ENCODE data around the gene RNPC3.

The RNPC3 gene

GRCh38 chr1:103496014-103496635 is 29.4 kb upstream of the RNPC3 start:
- H3K4me3 ChIP-seq (replicated peaks; ENCODE audit: insufficient read depth, low read length): no peak overlapping the region
- no peak overlapping the region for H3K27ac ChIP-seq (replicated peaks)
- H3K27me3 ChIP-seq (ENCODE audit: insufficient read depth, poor library complexity, severe bottlenecking): no peaks in the 10 kb centered on the region
- DNase-seq (ENCODE audit: low read depth in 1 of 2, low spot score in 1 of 2): no peak
- TF ChIP-seq REST (IDR thresholded peaks at IDR 0.05; ENCODE audit: insufficient replicate concordance, low read depth) (no peak), GABPA (IDR thresholded peaks at IDR 0.05; ENCODE audit: low read depth) (no peak), SPI1 (IDR thresholded peaks at IDR 0.05; ENCODE audit: borderline replicate concordance, low read depth) (no peak), POLR2AphosphoS5 (IDR thresholded peaks at IDR 0.05; ENCODE audit: low read depth) (no peak)
- TF ChIP-seq, protein P1, sequence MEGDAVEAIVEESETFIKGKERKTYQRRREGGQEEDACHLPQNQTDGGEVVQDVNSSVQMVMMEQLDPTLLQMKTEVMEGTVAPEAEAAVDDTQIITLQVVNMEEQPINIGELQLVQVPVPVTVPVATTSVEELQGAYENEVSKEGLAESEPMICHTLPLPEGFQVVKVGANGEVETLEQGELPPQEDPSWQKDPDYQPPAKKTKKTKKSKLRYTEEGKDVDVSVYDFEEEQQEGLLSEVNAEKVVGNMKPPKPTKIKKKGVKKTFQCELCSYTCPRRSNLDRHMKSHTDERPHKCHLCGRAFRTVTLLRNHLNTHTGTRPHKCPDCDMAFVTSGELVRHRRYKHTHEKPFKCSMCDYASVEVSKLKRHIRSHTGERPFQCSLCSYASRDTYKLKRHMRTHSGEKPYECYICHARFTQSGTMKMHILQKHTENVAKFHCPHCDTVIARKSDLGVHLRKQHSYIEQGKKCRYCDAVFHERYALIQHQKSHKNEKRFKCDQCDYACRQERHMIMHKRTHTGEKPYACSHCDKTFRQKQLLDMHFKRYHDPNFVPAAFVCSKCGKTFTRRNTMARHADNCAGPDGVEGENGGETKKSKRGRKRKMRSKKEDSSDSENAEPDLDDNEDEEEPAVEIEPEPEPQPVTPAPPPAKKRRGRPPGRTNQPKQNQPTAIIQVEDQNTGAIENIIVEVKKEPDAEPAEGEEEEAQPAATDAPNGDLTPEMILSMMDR (IDR thresholded peaks at IDR 0.05; ENCODE audit: insufficient read depth, low read length): no peak

GRCh38 chr1:103497404-103497803 is 28.1 kb upstream of the RNPC3 start:
- Histone ChIP-seq H3K27ac (replicated peaks) (no peak overlapping the region), H3K27me3 (ENCODE audit: insufficient read depth, poor library complexity, severe bottlenecking) (no peaks in the 10 kb centered on the region), H3K4me3 (replicated peaks; ENCODE audit: insufficient read depth, low read length) (no peak overlapping the region)
- no peak for TF ChIP-seq REST (IDR thresholded peaks at IDR 0.05; ENCODE audit: insufficient replicate concordance, low read depth)
- TF ChIP-seq, protein P1 (IDR thresholded peaks at IDR 0.05; ENCODE audit: insufficient read depth, low read length): no peak
- TF ChIP-seq POLR2AphosphoS5 (IDR thresholded peaks at IDR 0.05; ENCODE audit: low read depth): no peak
- no peak for TF ChIP-seq SPI1 (IDR thresholded peaks at IDR 0.05; ENCODE audit: borderline replicate concordance, low read depth)
- TF ChIP-seq GABPA (IDR thresholded peaks at IDR 0.05; ENCODE audit: low read depth): no peak
- no peak for DNase-seq (ENCODE audit: low read depth in 1 of 2, low spot score in 1 of 2)

GRCh38 chr1:103509250-103509649 is 16.2 kb upstream of the RNPC3 start:
- no peak for DNase-seq (ENCODE audit: low read depth in 1 of 2, low spot score in 1 of 2)
- peaks cover 3% of the 10 kb centered on the region for H3K27me3 ChIP-seq (ENCODE audit: insufficient read depth, poor library complexity, severe bottlenecking)
- TF ChIP-seq SPI1 (IDR thresholded peaks at IDR 0.05; ENCODE audit: borderline replicate concordance, low read depth) (peak; percentile 60; the same call in 1 of the 2 replicates), POLR2AphosphoS5 (IDR thresholded peaks at IDR 0.05; ENCODE audit: low read depth) (no peak), GABPA (IDR thresholded peaks at IDR 0.05; ENCODE audit: low read depth) (no peak), REST (IDR thresholded peaks at IDR 0.05; ENCODE audit: insufficient replicate concordance, low read depth) (no peak)
- TF ChIP-seq, protein P1 (IDR thresholded peaks at IDR 0.05; ENCODE audit: insufficient read depth, low read length): no peak
- H3K4me3 ChIP-seq (replicated peaks; ENCODE audit: insufficient read depth, low read length): no peak overlapping the region
- H3K27ac ChIP-seq (replicated peaks): no peak overlapping the region
